ENCODE data around the gene MSLN.

DNA sequence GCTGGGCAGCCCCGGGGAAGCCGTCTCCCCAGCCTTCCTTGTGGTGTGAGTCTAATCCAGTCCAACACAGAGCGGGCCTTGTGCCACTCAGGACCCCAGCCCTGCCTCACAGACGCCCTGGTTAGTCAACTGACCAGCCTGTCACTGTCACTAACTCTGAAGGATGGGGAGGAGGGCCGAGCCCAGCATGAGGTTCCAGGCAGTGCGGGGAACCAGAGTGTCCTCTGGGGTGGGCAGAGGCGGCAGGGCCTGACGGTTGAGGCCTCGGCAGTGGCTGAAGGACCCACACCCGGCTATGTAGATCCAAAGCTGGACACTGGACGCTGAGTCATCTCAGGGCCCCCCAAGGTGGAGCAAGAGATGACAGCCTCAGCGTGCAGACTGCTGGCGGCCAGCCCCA is 19.0 kb downstream of the MSLN start:
- TF ChIP-seq, protein P1, sequence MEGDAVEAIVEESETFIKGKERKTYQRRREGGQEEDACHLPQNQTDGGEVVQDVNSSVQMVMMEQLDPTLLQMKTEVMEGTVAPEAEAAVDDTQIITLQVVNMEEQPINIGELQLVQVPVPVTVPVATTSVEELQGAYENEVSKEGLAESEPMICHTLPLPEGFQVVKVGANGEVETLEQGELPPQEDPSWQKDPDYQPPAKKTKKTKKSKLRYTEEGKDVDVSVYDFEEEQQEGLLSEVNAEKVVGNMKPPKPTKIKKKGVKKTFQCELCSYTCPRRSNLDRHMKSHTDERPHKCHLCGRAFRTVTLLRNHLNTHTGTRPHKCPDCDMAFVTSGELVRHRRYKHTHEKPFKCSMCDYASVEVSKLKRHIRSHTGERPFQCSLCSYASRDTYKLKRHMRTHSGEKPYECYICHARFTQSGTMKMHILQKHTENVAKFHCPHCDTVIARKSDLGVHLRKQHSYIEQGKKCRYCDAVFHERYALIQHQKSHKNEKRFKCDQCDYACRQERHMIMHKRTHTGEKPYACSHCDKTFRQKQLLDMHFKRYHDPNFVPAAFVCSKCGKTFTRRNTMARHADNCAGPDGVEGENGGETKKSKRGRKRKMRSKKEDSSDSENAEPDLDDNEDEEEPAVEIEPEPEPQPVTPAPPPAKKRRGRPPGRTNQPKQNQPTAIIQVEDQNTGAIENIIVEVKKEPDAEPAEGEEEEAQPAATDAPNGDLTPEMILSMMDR (IDR thresholded peaks at IDR 0.05), result no peak
- no peak for TF ChIP-seq POLR2A (IDR thresholded peaks at IDR 0.05)

Measured in lower leg skin (tissue), 3 donors.